Hepatocyte (in vitro differentiated cells): Measurements from ENCODE around the gene LPCAT3. TPM values are rescaled to one million over a fixed set of nuclear protein-coding genes. Genes with fewer than 3 reads are reported as not detected.
A peak's percentile ranks its signal among the peaks of the same experiment; 100 is the strongest.

Experiments used
- DNase-seq: peaks from one replicate; pipeline ENCODE4 v3.0.0-alpha.2; 2016; ENCODE audit warnings: low spot score
- H2AFZ ChIP-seq: fragments of 200-600 bp; sonication (generic); 2 replicates; pipeline ENCODE4 v1.6.0; 2016; ENCODE audit warnings: antibody characterized with exemption, mild to moderate bottlenecking
- H3K27ac ChIP-seq: fragments of 200-600 bp; sonication (generic); 2 replicates; pipeline ENCODE4 v1.5.1; 2016; ENCODE audit warnings: mild to moderate bottlenecking
- H3K27me3 ChIP-seq: fragments of 200-600 bp; sonication (generic); 2 replicates; pipeline ENCODE4 v1.6.1; 2016
- H3K36me3 ChIP-seq: fragments of 200-600 bp; sonication (generic); replicated peaks from 2 replicates; pipeline ENCODE4 v1.5.1; 2016; ENCODE audit warnings: low read depth; ENCODE audit not compliant: insufficient read depth
- H3K4me1 ChIP-seq: fragments of 200-600 bp; sonication (generic); 2 replicates; pipeline ENCODE4 v1.5.1; 2016; ENCODE audit warnings: mild to moderate bottlenecking, moderate library complexity; ENCODE audit not compliant: insufficient read depth
- H3K4me2 ChIP-seq: fragments of 200-600 bp; sonication (generic); 2 replicates; pipeline ENCODE4 v1.6.0; 2016
- H3K4me3 ChIP-seq: fragments of 200-600 bp; sonication (generic); 2 replicates; pipeline ENCODE4 v1.5.1; 2016; ENCODE audit warnings: mild to moderate bottlenecking
- H3K79me2 ChIP-seq: fragments of 200-600 bp; sonication (generic); 2 replicates; pipeline ENCODE4 v1.6.0; 2017; ENCODE audit warnings: mild to moderate bottlenecking
- H3K9me2 ChIP-seq: fragments of 200-600 bp; sonication (generic); replicated peaks from 2 replicates; pipeline ENCODE4 v1.6.0; 2017; ENCODE audit warnings: mild to moderate bottlenecking; ENCODE audit not compliant: insufficient read depth
- H3K9me3 ChIP-seq: fragments of 200-600 bp; sonication (generic); 2 replicates; pipeline ENCODE4 v1.5.1; 2016; ENCODE audit warnings: low read depth, mild to moderate bottlenecking
- H4K20me1 ChIP-seq: fragments of 200-600 bp; sonication (generic); 2 replicates; pipeline ENCODE4 v1.6.0; 2016; ENCODE audit warnings: mild to moderate bottlenecking; ENCODE audit not compliant: insufficient read depth, poor library complexity, severe bottlenecking
- EZH2 ChIP-seq: fragments of 200-600 bp; sonication (generic); IDR thresholded peaks from 2 replicates; pipeline ENCODE4 v1.6.1; 2016; ENCODE audit warnings: antibody characterized with exemption, mild to moderate bottlenecking, borderline replicate concordance
- EZH2phosphoT487 ChIP-seq: fragments of 200-600 bp; sonication (generic); IDR thresholded peaks from one replicate; pipeline ENCODE4 v1.6.1; 2018; ENCODE audit warnings: antibody characterized with exemption, mild to moderate bottlenecking, low read depth, moderate library complexity; ENCODE audit not compliant: unreplicated experiment, severe bottlenecking
- WGBS: methylation state at CpG from one replicate; pipeline ENCODE4 v1.1.6; 2016; ENCODE audit warnings: low lambda C conversion rate; ENCODE audit errors: missing lambda C conversion rate; 5-methylcytosine and 5-hydroxymethylcytosine counted together
- polyA plus RNA-seq: library from polyadenylated mRNA; unstranded; fragments of >200 nt; fragmentation: Nextera tagmentation; extraction: Ambion mirVana; gene quantifications from 2 replicates; pipeline ENCODE4 v1.2.1, GENCODE V29; 2016
- total RNA-seq: library from RNA; depleted of rRNA; stranded (reverse); fragments of >200 nt; gene quantifications from 2 replicates; pipeline ENCODE4 v1.2.3, GENCODE V29; 2014
- TF ChIP-seq, protein P1 (sequence below): fragments of 200-600 bp; sonication (generic); IDR thresholded peaks from 2 replicates; pipeline ENCODE4 v1.5.1; 2016; ENCODE audit warnings: antibody characterized with exemption, mild to moderate bottlenecking; ENCODE audit not compliant: poor library complexity

LPCAT3 gene
- total and polyA plus RNA-seq, 2 experiments from 2014 or later: 78.6 to 119 TPM

- Histone ChIP-seq H4K20me1 (no peaks in the 10 kb centered on the region), H3K4me3 (no peak overlapping the region), H2AFZ (no peak overlapping the region), H3K36me3 (no peaks in the 10 kb centered on the region), H3K9me3 (no peaks in the 10 kb centered on the region), H3K4me2 (no peak overlapping the region), H3K27ac (no peak overlapping the region), H3K27me3 (no peaks in the 10 kb centered on the region), H3K79me2 (no peaks in the 10 kb centered on the region), H3K4me1 (peaks cover 23% of the 10 kb centered on the region), H3K9me2 (no peaks in the 10 kb centered on the region)
- TF ChIP-seq EZH2: no peak
- TF ChIP-seq, protein P1, sequence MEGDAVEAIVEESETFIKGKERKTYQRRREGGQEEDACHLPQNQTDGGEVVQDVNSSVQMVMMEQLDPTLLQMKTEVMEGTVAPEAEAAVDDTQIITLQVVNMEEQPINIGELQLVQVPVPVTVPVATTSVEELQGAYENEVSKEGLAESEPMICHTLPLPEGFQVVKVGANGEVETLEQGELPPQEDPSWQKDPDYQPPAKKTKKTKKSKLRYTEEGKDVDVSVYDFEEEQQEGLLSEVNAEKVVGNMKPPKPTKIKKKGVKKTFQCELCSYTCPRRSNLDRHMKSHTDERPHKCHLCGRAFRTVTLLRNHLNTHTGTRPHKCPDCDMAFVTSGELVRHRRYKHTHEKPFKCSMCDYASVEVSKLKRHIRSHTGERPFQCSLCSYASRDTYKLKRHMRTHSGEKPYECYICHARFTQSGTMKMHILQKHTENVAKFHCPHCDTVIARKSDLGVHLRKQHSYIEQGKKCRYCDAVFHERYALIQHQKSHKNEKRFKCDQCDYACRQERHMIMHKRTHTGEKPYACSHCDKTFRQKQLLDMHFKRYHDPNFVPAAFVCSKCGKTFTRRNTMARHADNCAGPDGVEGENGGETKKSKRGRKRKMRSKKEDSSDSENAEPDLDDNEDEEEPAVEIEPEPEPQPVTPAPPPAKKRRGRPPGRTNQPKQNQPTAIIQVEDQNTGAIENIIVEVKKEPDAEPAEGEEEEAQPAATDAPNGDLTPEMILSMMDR: no peak
- no peak for TF ChIP-seq EZH2phosphoT487
- 89% methylated on average over 7 of the region's 7 CpGs for WGBS
- no peak for DNase-seq
Measured at GRCh38 chr12:7065073-7065623, 46.9 kb upstream of the LPCAT3 start.

GRCh38 chr12:7064516-7064915, 46.2 kb upstream of the LPCAT3 start:
- H3K4me1 ChIP-seq: peaks cover 23% of the 10 kb centered on the region

GRCh38 chr12:7061596-7061995, 43.3 kb upstream of the LPCAT3 start:
- TF ChIP-seq, protein P1: no peak
- TF ChIP-seq EZH2phosphoT487: no peak
- no peak for TF ChIP-seq EZH2
- no peaks in the 10 kb centered on the region for H4K20me1 ChIP-seq
- no peaks in the 10 kb centered on the region for H3K9me2 ChIP-seq
- no peaks in the 10 kb centered on the region for H3K79me2 ChIP-seq
- H3K4me3 ChIP-seq: no peak overlapping the region
- no peak overlapping the region for H3K27ac ChIP-seq
- H3K4me2 ChIP-seq: peak overlapping the region; percentile 69
- no peaks in the 10 kb centered on the region for H3K9me3 ChIP-seq
- no peak for DNase-seq
- no peak overlapping the region for H2AFZ ChIP-seq
- peaks cover 7% of the 10 kb centered on the region for H3K4me1 ChIP-seq
- H3K36me3 ChIP-seq: no peaks in the 10 kb centered on the region
- WGBS: 85% methylated on average over 7 of the region's 7 CpGs
- no peaks in the 10 kb centered on the region for H3K27me3 ChIP-seq

More at GRCh38 chr12:7064516-7064915, 46.2 kb upstream of the LPCAT3 start:
- 92% methylated on average over 3 of the region's 3 CpGs for WGBS
- Histone ChIP-seq H3K4me2 (no peak overlapping the region), H3K9me3 (no peaks in the 10 kb centered on the region), H3K4me3 (no peak overlapping the region), H3K27me3 (no peaks in the 10 kb centered on the region), H3K27ac (no peak overlapping the region), H3K9me2 (no peaks in the 10 kb centered on the region), H3K36me3 (no peaks in the 10 kb centered on the region), H4K20me1 (no peaks in the 10 kb centered on the region), H3K79me2 (no peaks in the 10 kb centered on the region), H2AFZ (no peak overlapping the region)
- DNase-seq: no peak
- TF ChIP-seq, protein P1: no peak
- TF ChIP-seq EZH2phosphoT487 (no peak), EZH2 (no peak)

DNA sequence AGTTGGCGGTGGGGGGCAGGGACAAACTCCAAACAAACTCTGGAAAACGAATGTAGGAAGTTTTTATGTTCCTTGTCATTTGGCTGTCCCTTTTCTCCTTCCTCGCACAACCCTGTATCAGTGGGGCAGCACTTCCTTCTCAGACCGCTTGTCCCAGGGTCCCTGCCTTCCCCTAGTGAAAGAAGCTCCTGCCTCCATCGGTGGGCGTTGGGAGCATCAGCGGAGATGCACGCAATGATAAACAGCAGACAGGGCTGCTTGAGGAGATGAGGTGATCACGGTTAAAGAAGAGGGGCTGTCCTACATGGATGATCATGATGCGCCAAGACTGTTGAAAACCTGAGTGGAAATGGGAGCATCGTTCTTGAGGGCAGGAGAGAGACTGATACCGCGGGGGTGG, 42.9 kb upstream of the LPCAT3 start:
- H3K36me3 ChIP-seq: no peaks in the 10 kb centered on the region
- no peaks in the 10 kb centered on the region for H3K9me3 ChIP-seq
- DNase-seq: no peak
- no peak overlapping the region for H2AFZ ChIP-seq
- no peak overlapping the region for H3K4me3 ChIP-seq
- H3K27ac ChIP-seq: peak overlapping the region; percentile 69
- no peaks in the 10 kb centered on the region for H3K27me3 ChIP-seq
- TF ChIP-seq EZH2phosphoT487: no peak
- TF ChIP-seq EZH2: no peak
- TF ChIP-seq, protein P1: no peak
- 80% methylated on average over 13 of the region's 13 CpGs for WGBS
- no peaks in the 10 kb centered on the region for H4K20me1 ChIP-seq
- H3K4me1 ChIP-seq: peaks cover 7% of the 10 kb centered on the region
- no peaks in the 10 kb centered on the region for H3K9me2 ChIP-seq
- peak overlapping the region; percentile 69 for H3K4me2 ChIP-seq
- H3K79me2 ChIP-seq: no peaks in the 10 kb centered on the region
